ES-I3 (cell line): ENCODE measurements around the gene NT5E.

Experiments
- H3K36me3 ChIP-seq: 2 replicates; pipeline ENCODE4 v1.6.1; 2013; ENCODE audit warnings: mild to moderate bottlenecking, low read length, control low read depth, moderate library complexity; ENCODE audit not compliant: insufficient read depth
- H3K4me1 ChIP-seq: 2 replicates; pipeline ENCODE4 v1.6.1; 2013; ENCODE audit warnings: mild to moderate bottlenecking, control low read depth, low read length; ENCODE audit not compliant: insufficient read depth
- H3K9ac ChIP-seq: 2 replicates; pipeline ENCODE4 v1.6.1; 2013; ENCODE audit warnings: low read depth, mild to moderate bottlenecking, low read length, moderate library complexity
- H3K9me3 ChIP-seq: 2 replicates; pipeline ENCODE4 v1.6.1; 2013; ENCODE audit warnings: mild to moderate bottlenecking, low read length, moderate library complexity; ENCODE audit not compliant: control insufficient read depth, insufficient read depth

The NT5E gene

DNA sequence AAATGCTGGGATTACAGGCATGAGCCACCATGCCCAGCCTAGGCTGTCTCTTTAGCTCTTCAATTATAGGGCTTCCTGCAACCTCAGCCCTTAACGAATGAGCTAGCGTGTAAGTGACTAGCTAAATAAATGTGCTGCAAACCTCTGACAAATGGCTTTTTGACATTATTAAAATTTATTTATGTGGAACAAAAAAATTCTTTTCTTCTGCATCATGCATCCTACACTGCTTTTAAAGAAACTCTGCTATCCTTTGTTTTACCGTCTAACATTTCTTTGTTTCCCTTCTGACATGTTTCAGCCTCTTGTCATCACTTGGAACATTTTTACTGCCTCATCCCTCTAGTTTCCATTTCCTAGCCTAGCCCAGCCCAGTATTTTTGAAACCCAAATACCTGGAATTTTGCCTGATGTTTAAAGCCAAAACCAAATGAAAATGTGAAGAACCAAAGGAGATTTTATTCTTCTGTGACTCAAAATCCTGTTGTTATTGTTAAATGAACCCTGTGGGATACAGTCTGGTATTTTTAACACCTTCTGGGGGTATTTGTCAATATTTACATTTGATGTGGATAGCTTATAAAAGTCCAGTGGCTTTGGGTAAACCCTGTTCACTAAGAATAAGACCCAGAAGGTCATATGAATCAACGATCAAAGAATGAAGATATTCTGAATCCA is 9.5 kb downstream of the NT5E start:
- H3K9me3 ChIP-seq, result no peaks in the 10 kb centered on the region
- H3K4me1 ChIP-seq, result peaks cover 44% of the 10 kb centered on the region
- no peaks in the 10 kb centered on the region; the same call in 1 of the 2 replicates for H3K36me3 ChIP-seq
- H3K9ac ChIP-seq, result no peak overlapping the region

DNA sequence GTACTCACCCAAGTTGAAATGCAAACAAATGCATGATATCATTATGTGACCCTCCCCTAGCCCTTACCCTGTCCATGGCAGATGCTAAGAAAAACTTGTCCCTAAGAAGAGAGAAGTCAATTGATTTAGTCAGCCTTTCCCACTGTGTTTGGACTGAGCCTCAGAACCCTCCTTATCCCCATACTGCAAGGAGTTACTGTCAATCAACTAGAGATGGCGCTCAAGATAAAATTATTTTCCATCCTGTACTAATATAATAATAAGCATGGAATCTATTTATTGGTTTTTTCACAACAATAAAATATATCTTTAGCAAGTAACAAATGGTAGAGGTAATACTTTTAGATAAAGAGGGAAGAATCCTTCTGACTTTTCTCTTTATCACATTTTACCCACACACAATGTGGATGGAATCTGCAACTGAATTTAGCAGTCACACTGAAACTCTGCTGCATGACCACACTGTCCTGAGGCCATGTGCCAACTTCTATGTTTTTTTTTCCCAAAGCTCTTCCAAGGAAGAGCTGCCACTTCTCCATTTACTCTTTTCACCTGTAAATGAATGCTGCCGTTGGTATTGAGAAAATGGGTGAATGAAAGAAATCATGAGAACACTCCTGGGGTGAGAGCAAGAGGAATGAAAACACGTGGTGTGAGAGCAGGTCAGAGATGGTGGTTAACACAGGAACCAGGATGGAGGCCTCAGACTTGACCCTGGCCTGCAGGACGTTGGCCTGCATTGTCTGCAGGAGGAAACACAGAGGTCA is 10.5 kb downstream of the NT5E start:
- Histone ChIP-seq H3K9me3 (no peaks in the 10 kb centered on the region), H3K36me3 (no peaks in the 10 kb centered on the region; the same call in 1 of the 2 replicates), H3K9ac (no peak overlapping the region), H3K4me1 (peaks cover 48% of the 10 kb centered on the region)

DNA sequence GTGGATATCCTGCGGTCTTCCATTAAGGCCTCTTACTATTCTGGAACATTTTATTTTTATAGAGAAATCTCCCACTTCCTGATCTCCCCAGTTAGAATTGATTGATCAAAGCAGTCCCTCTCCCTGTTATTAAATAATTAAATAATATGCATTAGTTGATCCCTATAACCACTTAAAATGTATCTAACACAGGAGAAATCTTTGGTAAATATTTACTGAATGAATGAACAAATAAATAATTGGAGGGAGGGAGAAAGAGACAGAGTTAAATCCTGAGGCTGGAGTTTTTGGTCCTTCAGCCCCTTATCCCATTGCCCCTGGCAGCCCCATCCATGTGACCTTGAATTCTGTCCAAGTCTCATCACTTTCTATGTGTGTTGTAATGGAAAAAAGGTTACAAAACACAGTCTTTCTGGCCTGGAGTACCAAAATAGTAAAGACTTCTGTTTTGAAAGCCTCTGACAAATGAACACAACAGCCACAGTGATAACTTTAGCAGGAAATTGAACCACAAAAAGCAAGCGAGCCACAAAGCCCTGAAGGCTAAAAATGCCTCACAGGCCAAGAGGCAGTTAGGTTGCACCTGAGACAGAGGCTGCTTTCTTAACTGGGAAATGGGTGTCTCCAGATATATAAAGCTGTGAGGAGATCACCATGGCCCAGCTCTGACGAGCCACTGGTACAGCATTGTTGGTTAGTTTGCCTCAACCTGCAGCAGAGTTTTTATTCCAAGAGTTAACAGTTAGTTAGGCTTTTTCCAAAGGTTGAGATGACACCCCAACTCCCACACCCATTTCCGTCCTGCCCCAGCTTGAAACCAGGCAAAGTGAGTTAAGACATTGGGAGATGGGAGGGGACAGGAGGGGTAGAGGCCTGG is 11.3 kb downstream of the NT5E start:
- Histone ChIP-seq H3K4me1 (peaks cover 48% of the 10 kb centered on the region), H3K9me3 (no peaks in the 10 kb centered on the region), H3K9ac (no peak overlapping the region), H3K36me3 (no peaks in the 10 kb centered on the region)

DNA sequence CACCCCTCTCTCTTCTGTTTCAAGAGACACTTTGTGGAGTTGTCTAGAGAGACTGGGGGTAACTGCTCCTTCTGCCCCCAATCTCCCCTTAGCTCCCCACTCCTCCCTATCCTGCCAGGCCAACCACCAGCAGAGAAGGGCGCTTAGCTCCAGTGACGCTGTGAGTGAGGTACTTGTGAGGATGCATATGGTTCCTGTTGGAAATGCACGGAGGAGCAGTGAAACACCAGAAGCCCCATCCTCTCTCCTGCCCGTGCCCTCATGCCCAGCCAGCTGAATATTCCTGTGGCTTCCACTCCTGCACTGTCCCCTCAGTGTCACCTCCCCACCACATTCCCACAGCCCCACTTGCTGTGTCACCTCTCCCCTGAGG is 11.9 kb downstream of the NT5E start:
- H3K36me3 ChIP-seq, result no peaks in the 10 kb centered on the region
- H3K9me3 ChIP-seq, result no peaks in the 10 kb centered on the region
- no peak overlapping the region for H3K9ac ChIP-seq
- peaks cover 48% of the 10 kb centered on the region for H3K4me1 ChIP-seq

DNA sequence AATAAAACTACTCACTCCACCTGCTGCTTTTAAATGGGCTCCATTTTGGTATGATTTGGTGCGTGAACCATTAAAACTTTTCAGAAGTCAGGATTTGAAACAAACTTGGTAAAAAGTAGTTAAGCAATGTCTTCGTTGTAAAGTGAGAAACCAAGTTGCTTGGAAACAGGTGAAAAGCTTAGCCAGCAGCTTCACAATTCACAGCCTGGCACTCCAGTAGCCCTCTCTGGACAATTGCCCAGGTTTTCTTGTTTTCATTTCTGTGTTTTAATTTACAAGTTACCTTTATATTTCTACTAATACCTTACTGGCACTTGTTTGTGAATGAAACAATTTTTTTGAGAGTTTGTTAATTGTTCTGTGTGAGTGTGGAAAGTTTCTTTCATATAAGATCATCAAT is 12.8 kb downstream of the NT5E start:
- Histone ChIP-seq H3K9ac (no peak overlapping the region), H3K9me3 (no peaks in the 10 kb centered on the region), H3K36me3 (no peaks in the 10 kb centered on the region), H3K4me1 (peaks cover 47% of the 10 kb centered on the region)

DNA sequence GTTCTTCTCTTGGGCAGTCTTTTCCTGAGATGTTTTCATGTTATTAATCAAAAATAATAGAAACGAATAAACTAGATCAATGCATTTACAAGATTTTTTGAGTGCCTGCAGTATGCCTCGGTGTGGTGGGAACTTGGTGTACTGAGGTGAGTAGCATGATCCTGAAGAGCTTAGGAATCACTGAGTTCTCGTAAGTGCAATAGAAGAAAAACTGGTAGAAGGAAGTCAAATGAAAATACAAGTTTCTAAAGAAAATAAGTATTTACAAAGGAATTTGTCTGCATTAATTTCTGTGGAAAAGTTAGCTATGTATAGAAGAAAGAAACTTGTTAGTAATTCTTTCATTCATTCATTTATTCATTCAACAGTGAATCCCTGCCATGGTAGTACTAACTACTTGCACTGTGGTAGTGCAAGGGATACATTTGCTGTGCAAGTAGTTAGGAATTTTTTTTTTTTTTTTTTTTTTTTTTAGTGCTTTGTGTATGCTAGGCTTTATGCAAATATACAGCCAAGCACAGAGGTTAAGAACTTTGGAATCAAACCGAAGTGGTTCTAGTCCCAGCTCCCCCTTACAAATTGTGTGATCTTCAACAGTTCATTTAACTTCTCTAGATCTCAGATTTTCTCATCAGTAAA is 13.9 kb downstream of the NT5E start:
- Histone ChIP-seq H3K36me3 (no peaks in the 10 kb centered on the region), H3K9me3 (no peaks in the 10 kb centered on the region), H3K4me1 (peaks cover 37% of the 10 kb centered on the region), H3K9ac (no peak overlapping the region)

DNA sequence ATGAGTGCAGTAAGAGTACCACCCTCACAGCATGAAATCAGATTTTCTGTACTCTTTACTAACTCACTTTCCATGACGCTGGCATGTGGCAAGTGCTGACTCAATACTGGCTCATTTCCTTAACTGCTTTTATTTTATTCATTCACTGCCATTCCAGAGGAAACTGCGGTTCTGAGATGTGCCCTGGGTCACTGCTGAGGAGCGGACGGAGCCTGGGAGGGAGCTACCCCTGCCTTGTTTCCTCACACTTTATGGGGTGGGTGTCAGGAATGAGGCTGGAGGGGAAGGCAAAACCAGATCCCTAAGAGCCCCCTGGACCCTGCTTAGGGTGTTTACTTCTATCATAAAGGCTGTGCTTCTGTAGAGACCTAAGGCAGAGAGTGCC is 14.4 kb downstream of the NT5E start:
- no peaks in the 10 kb centered on the region for H3K36me3 ChIP-seq
- no peaks in the 10 kb centered on the region for H3K9me3 ChIP-seq
- peaks cover 32% of the 10 kb centered on the region for H3K4me1 ChIP-seq
- H3K9ac ChIP-seq, result no peak overlapping the region

DNA sequence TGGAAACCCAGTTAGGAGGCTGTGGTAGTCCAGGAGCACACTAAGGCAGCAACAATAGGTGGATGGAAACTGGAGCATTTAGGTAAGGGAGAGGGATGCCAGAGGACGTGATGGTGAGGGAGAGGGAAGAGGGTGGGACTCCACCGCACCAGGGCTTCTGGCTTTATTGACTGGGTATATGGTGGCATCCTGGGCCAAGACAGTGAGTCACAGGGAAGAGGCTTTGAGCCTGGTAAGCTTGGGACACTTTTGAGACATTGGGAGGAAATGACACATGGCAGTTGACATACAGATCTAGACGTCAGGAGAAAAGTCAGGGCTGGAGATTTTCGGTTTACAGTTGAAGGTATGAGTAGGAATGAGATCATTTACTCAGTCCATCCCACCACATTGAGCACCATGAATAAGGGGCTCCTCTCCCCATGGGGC is 14.9 kb downstream of the NT5E start:
- Histone ChIP-seq H3K9ac (no peak overlapping the region), H3K9me3 (no peaks in the 10 kb centered on the region), H3K36me3 (no peaks in the 10 kb centered on the region), H3K4me1 (peaks cover 31% of the 10 kb centered on the region)

DNA sequence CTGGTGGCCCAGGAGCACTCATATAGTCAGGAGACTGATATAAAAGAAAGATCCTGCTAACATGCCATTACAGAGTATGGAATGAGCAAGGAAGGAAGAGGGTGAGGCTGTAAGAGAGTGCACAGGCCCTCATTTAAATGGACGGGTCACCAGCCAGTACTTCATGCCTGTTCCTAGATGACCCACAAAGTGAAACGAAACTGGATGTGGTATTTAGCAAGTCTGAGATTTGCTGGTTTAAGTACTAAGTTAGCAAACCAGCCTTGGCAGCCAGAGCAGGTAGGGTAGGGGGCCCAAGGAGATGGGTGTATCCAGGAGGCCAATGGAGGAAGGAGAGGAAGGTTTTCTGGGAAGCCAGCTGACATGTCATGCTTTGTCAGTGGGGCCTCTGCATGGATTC is 15.9 kb downstream of the NT5E start:
- H3K9ac ChIP-seq, result no peak overlapping the region
- H3K9me3 ChIP-seq, result no peaks in the 10 kb centered on the region
- H3K4me1 ChIP-seq, result peaks cover 25% of the 10 kb centered on the region
- H3K36me3 ChIP-seq, result no peaks in the 10 kb centered on the region

DNA sequence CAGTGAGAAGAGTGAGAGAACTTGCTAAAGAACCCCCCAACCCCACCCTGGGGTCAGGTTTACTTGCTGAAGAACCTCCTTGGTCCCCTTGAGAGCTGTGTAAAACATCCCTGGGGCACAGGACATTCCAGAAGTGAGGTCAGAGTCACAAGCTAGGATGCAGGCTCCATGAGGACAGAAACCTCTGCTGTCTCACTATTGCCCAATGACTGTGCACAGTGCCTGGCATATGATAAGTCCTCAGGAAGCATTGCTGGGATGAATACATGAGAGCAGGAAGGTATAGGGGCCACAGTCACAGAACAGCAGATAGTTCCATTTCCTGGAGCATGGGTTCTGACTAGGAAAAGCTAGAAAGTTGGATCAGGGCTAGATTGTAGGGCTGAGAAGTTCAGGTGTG is 18.4 kb downstream of the NT5E start:
- Histone ChIP-seq H3K9ac (no peak overlapping the region), H3K4me1 (peaks cover 16% of the 10 kb centered on the region; the same call in 1 of the 2 replicates), H3K36me3 (no peaks in the 10 kb centered on the region), H3K9me3 (no peaks in the 10 kb centered on the region)

DNA sequence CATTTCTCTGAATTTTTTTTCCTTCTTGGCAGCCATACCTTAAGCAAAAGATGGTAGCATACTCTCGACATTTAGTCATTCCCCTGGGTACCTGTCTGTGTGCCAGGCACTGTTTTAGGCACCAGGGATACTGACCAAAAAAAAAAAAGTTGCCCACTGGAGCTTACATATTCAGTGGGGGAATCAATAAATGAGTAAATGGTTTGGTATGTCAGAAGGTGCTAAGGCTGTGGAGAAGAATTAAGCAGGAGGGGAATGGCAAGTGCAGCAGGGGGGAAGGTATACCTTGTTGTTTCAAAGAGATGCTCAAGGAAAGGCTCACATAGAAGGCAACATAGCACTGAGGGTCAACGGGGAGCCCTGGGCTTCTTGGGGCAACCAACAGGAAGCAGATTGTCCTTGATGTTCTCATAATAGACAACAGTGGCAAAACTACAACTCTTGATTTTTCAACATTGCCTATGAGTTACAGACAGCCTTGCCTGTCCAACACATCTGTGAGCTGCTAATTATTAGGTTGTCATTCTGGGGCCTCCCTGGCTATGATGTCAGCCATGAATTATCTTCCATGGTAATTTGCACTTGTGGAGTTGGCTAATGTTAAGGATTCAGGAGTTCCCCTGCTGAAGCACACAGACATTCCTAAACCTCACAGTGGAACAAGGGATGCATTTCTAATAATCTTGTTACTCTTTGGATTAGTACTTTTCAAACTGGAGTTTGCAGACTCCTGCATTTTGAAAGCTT is 19.6 kb downstream of the NT5E start:
- peaks cover 9% of the 10 kb centered on the region; the same call in 1 of the 2 replicates for H3K4me1 ChIP-seq
- H3K9me3 ChIP-seq, result no peaks in the 10 kb centered on the region
- no peak overlapping the region for H3K9ac ChIP-seq
- no peaks in the 10 kb centered on the region for H3K36me3 ChIP-seq

DNA sequence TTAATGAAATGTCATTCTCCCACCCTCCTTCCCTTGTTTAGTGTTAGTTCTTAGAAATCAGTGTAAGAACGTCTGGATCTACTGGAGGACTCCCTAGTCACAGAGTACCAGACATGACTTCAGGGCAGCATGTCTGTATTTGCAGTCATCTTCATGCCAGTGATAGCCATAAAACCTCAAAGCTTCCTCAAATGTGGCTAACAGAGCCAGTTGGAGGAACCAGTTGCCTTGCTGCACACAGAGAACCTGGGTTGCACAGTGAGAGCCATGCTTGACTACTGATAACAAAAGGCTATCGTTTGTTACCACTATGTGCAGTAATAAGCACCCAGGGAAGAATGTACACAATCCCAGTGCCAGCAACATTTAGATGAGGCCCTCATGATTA is 20.1 kb downstream of the NT5E start:
- Histone ChIP-seq H3K4me1 (0 out of 2 replicates have a peak, but pooled peaks cover 6% of the 10 kb centered on the region), H3K36me3 (no peaks in the 10 kb centered on the region), H3K9ac (no peak overlapping the region), H3K9me3 (no peaks in the 10 kb centered on the region)

DNA sequence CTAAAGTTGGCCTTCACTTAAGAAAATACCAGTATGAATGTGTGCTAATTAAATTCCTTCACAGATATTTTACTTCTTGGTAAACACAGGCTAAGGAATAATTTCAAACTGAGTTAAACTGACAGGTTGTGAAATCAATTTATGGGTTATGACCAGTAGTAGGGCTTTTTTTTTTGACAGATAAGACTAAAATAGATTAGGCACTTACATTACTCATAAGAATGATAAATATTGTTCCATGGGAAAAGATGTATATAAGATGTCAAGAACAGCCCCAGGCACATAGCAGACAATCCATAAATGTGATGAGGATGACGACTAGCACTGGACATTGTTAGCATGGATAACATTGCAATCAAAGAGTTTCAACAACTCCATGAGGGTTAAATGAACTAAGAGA is 22.9 kb downstream of the NT5E start:
- H3K36me3 ChIP-seq, result no peaks in the 10 kb centered on the region
- H3K9ac ChIP-seq, result no peak overlapping the region
- H3K9me3 ChIP-seq, result 0 out of 2 replicates have a peak, but pooled peaks cover 2% of the 10 kb centered on the region
- H3K4me1 ChIP-seq, result 0 out of 2 replicates have a peak, but pooled peaks cover 6% of the 10 kb centered on the region
